GM21529 (cell line): Measurements from ENCODE around the gene TGIF1.

Source experiments
- ATAC-seq: cut with Tn5 transposase; IDR thresholded peaks from one replicate; pipeline ENCODE4 v1.9.1; 2021; ENCODE audit not compliant: unreplicated experiment

TGIF1 gene

DNA sequence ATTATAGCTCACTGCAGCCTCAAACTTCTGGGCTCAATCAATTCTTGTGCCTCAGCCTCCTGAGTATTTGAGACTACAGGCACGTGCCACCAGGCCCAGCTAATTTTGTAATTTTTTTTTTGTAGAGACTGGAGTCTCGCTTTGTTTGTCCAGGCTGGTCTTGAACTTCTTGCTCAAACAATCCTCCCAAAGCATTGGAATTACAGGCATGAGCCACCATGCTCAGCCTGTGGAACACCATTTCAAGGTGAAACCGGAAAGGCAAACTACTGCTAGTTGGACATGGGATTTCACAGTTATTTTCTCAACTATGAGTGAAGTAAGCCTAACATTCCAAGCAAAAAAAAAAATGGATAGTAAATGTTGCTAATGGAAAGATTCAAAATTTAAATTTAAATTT is 20.9 kb upstream of the TGIF1 start:
- ATAC-seq, result no peak

DNA sequence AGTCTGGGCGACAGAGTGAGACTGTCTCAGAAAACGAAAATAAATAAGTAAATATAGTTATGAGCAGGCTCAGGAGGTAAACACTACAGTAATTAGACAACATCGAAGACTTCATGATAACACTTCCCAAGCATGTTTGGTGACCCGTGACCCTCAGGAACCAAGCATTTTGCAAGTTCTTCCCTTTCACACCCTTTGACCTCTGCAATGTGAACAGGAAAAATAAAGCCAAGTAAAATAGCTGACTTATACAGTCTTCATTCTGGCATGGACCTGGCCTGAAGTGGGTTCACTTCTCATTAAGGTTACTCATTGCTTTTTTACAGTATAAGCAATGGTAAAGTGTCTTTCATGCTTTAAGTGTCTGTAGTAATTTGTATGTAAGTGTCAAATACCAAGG is 15.3 kb upstream of the TGIF1 start:
- no peak for ATAC-seq

DNA sequence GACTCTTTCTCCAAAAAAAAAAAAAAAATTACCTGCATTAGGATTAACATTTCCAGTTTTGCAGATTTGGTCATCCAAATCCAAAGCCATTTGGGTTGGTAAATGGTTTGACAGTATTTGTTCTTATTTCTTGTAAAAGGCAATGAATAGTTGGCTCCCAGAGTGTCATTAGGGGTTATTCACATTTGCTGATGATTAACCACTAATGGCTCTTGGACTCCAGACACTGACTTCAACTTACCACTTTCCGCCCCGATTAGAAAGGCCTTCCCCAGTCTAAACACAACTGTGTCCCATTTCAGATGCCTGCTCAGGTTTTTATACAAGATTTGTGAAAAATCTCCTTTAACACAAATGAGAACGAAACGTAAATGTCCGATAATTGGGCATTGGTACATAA is 9.6 kb upstream of the TGIF1 start:
- ATAC-seq, result no peak

DNA sequence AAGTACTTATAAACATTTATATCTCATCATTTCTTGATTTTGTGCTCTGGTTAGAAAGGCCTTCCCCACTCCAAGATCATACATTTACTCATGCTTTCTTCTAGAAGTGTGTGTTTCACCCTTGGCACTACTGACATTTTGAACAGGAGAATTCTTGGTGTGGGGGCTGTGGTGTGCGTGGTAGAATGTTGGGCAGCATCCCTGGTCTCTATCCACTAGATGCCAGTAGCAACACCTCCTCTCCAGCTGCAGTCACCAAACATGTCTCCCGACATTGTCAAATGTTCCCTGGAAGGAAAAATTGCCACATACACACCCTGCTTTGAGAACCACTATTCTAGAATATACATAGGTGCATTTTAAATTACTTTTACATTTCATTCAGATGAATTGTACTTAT is 8.7 kb upstream of the TGIF1 start:
- no peak for ATAC-seq

DNA sequence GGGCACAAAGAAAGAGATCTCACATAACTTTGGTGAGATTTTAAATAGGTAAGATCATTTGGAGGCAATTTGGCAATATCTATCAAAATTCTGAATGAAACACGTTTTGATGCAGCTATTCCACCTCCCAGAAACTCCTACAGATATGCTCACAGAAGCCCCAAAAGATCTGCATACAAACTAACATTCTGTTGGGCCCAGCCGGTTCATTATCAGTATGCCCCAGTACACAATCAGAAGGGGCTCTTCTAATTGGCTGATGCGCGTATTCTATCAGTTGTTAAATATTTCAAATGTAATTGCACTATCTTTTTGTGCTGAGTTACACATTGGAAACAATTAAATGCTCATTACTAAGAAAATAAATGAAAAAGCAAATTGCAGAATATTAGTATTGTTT is 7.1 kb upstream of the TGIF1 start:
- no peak for ATAC-seq

DNA sequence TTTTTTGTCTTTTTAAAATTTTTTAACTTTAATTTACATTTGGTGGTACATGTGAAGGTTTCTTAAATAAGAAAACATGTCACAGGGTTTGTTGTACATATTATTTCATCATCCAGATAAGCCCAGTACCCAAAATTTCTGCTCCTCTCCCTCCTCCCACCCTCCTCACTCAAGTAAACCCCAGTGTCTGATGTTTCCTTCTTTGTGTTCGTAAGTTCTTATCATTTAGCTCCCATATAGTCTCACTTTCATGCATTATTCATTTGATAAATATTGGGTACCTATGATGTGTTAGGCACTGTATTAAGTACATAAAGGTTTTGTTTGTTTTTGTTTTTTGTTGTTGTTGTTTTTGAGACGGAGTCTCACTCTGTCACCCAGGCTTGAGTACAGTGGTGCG is 5.7 kb upstream of the TGIF1 start:
- no peak for ATAC-seq

DNA sequence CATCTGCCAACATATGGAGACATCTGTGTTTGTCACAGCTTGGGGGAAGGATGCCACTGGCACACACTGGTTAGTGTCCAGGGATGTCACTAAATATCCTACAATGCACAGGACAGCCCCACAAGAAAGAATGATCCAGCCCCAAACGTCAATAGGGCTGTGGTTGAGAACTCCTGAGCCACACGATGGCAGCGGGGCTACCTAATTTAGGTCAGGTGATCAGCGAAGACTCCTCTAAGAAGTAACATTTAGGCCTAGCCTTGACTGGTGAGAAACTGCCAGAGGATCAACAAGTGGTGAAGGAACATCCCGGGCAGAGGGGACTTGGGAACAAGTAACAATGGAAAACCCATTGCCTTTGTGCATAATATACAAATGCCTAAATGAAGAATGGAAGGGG is 5.0 kb upstream of the TGIF1 start:
- ATAC-seq, result no peak

DNA sequence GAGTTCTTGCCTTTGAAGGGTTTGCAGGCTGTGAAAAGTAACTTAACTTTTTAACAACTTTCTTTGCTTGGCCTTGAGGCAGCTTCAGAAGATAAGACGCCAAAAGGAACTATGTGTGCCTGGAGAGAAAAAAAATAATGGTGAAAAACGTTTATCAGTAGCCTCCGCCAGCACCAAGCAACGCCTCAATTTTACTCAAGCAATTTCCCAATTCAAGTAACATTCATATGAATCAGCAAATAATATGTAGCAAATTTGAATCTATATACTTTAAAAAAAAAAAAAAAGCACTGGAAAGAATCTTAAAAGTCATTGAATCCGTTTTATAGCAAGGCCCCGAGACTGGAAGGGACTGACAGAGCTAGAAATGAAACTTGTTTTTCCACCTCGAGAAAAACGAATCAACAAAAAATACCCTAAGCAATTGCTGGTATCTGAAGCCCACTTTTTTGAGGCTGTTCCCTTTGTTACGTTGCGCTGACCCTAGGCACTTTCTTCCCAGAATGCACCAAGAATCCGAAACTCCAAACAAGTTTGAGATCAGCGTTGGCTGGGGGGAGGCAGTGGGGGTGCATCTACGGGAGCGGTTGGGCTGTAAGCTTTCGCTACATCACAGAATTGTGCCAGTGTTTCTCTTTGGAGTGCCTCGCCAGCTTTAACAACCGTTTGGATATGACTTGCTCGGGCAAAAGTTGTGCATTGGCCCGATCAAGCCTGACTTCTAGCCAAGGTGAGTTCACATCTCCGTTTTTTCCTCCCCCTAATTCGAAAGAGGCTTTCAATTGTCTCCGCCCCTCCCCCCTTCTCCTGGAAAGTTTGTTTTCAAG is 2.7 kb upstream of the TGIF1 start:
- no peak for ATAC-seq

DNA sequence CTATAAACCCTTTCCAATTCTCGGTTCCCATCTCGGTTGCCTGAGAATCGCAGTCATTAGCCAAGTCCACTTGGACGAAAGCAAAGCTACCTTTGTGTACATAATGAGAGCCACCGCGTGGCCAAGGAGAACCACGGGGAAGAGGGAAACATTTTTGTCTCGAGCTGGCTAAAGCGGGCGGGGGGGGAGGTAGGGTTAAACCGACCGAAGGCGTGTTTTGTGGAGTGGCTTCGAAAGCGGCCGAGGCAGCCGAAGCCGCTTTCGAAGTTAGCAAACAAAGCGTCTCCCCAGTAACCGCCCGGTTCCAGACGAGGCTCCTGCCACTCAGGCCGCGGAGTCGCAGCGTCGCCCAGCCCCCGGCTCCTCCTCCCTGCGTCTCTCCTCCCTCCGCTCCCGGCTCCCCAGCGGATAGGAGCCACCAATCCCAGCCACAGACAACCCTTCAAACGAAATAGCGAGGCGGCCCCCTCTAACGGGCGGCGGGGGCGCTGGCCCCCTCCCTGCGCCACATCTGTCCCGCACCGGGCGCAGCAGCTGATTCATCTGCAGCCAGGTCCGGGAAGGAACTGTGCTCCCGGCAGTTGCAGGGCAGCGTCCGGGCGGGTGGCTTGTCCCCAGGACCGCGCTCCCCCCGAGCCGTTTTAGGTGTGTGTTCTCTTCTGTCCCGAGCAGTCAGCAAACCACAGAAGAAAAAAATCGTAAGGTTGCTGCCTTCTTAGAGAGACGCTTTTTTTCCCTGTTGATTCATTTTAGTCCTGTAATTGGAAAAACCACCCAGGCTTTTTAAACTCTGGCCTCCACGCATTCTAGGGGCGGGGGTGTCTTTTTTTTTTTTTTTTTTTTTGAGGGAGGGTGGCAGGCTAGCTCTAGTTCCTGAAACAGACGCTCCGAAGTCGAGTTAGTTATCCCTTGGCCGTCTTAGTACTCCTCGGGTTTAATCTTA is 1.8 kb upstream of the TGIF1 start:
- peak; percentile 67 for ATAC-seq

DNA sequence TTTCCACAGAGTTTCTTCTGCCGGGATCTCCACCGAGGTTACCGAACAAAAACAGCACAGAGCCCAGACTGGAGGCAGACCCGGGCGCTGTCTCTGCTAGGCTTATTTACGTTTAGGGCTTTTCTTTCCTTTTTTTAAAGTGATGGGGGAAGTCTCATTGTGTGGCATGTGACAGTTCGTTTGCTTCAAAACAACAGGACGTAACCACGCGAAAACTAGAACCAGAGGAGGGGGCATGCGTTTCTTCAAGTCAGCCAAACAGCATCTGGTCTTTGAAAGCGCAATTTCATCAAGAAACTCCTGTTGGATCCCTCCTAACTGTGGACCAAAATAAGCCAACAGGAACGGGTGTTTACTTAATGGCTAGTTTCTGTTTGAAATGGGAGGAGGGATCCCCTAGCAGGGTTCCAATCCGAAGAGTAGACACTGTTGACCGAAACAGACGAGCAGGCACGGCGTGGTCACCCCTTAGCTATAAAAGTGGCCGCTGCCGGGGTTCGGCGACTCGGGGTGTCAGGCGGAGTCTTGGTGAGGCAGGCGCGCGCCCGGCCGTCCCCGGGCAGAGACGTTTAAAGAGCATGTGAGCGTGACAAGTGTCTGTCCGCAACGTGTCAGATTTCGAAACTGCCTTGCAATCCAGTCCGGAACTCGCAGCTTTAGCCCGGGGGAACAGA is 997 bp upstream of the TGIF1 start:
- peak; percentile 45 for ATAC-seq

DNA sequence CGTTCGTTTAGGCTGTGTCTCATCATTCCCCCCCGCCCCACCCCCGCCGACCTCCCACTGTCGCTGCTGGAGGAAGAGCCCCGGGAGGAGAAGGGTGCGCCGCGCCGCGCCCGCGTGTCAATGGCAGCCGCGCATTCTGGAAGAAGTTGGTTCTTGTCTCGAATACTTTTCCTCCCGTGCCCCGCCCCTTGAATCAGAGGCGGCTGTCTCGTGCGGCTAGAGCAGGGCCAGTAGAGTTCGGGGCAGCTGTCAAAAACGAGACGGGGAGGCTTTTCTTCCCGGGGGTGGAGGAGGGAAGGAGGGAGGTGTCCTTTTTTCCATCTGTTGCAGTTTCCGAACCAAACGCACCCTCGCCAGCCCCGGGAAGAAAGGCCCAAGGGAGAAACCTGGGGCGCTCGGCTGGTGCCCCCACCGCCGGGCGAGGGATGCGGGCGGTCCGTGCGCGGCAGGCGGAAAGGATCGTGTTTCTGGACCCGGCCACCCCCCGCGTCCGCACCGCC is 410 bp upstream of the TGIF1 start:
- peak; percentile 4 for ATAC-seq

DNA sequence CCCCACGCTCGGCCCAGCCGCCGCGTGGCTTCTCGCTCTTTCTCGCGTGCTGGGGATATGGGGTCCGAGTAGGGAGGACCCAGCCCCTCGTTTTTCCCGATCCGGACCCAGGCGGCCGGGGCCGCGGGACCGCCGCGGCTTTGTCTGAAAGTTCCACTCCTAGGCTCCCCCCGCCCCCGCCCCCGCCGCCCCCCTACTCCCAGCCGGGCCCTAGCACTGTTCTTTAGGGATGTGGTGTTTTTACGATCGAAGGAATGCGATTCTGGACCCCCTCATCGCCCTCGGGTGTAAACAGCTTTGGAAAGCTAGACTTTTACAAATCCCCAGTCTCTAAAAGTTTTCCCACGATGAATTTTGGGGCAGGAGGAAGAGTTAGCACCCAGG is 819 bp downstream of the TGIF1 start:
- ATAC-seq, result no peak

DNA sequence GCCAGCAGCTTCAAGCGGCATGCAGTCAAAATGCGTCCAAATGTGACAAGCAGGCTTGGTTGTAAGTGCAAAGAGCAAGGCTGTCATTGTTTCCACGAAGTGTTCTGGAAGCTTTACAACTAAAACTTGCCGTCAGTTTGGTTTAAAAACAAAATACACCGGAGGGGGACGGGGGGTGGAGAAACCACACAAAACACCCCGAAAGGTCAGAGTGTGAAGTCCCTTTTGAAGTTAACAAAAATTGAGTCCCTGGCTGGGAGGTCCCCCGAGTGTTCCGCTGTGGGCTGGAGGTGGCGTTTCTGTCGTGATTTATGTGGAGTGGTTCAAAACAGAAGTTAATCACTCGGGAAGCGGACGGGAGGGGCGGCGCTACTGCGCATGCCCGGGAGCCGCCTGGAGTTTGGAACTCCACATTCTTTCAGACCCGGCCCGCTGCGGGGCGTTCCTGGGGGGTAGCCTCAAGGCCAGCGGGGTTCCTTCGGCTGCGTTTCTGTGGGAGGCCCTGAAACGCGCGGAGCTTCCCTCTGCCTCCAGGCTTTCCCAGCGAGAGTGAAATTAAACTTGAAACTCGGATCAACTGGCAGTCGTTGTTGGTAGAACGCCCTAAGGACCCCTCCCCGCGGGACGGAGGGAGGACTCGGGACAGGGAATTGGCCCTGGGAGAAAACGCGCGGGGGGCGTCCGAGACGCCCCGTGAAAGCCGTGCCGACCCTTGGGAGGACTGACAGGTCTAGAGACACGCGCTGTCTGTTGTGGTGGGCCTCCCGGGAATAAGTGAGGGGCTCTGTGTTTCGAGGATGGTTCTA is 1.4 kb downstream of the TGIF1 start:
- no peak for ATAC-seq

DNA sequence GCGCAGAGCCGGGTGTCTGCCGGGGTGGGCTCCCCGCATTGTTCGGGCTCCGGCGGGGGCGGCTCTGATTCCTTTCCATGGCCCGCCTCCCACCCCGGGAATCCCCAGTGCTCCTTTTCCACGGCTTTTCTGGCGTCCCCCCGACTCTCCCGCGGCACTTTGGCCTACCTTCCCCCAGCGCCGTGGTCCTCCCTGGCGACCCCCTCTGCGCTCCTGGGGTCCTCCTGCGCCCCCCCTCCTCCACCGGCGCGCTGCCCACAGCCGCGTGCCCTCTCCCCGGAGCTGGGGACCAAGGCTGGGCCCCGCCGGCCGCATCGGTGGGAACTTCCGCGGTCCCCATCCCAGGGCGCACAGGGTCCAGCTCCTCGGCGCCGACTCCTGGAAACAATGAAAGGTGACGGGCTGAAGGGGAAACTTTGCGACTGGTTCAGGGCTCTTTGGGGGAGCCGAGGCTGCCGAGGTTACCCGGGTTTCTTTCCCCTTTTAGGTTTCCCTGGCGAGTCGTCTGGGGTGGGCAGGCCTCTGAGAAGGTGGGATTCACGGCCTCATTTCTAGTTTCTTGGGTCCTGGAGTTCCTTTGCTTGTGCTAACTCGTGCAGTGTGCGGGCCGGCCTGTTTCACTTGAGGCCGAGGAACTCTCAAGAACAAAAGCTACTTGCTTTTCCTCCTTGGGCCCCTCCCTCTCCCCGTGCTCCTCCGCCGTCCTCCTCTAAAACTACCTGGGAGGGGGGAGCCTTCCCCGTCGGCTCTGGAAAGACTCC is 2.2 kb downstream of the TGIF1 start:
- ATAC-seq, result no peak

DNA sequence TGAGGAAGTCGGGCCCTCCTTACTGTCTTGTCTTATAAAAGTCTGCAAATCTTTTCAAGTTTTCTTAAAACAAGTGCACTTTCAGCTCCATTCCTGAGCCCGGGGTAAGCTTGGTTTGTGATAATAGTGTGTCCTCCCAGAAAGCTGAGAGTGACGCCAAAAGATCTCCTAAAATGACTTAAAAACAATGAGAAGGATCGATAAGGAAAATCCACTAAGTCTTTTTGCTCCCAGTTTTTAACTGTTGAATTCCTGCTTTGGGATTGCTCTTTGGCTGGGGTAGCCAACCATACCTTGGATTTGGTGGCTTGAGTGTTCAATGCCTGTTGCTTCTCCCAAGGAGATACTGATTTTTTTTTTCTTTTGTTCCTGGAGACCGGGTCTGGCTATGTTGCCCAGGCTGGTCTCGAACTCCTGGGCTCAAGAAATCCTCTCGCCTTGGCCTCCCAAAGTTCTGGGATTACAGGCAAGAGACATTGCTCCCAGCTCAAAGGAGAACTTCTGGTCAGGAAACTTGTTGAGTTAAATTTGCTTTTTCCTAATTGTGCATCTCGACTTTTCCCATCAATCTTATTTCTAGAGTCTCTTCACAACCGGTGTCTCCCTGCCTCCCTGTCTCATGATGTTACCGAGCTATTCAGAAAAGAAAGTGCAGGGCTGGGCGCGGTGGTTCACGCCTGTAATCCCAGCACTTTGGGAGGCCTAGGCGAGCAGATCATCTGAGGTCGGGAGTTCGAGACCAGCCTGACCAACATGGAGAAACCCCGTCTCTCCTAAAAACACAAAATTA is 3.0 kb downstream of the TGIF1 start:
- no peak for ATAC-seq

DNA sequence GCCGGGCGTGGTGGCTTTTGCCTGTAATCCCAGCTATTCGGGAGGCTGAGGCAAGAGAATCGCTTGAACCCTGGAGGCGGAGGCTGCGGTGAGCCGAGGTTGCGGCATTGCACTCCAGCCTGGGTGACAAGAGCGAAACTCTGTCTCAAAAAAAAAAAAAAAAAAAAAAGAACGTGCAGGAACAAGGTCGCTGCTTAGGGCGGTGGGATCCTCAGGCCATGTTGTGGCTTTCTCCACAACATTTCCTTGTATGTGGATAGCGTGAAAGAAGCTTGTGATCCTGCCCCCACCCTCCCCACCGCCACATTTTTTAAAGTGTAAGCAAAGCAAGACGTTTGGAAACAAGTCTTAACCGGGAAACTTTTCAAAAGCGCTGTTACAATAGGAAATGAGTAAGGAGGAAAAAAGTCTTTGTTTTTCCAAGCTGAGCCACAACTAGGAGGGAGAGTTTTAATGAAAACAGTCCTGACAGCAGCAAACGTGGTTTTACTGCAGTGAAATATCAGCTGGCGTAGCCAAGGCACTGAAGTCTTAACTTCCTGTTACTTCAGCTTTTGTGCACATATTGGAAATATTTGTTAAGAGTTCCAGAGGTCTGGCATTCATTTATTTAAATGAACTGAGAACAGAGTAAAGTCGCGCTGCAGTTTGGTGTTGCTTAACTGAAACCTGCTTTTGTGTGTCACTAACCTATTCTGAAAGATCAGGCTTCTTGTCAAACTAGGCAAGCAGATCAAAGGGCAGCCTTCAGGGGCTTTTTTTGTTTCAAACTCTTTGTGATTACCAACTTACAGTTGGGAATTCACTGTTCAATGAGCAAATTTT is 3.8 kb downstream of the TGIF1 start:
- no peak for ATAC-seq

DNA sequence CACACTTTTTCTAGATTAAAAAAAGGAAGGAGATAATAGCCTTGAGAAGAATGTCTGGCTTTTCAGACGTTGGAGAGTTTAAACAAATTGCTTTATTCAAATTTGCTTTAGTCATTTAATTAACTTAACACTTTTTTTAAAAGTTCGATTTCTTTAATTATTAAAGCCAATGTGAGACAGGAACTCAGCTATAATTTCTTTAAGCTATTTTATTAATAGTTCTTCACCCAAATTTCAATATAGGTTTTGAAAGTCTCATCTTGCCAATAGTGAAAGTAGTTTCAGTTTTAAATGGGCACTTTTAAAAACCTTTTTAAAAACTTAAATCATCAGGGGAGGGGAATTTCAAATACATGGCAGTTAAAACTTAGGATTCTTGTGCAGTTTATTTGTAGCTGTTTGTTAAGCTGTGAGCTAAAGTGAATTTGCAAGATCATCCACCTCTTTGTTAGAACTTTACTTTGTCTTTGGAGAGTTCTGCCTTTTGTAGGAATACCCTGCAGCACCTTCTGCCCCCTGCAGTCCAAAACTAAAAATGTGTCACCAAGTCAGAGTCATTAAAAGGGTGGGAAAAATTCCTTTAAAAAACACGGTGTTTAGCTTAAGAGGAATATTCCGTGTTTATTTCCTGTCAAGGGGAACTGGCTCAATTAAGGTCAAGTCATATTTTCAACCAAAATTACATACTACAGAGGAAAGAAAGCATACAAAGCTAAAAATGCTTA is 4.6 kb downstream of the TGIF1 start:
- ATAC-seq, result no peak
